Thyroid gland (tissue), 4 donors: ENCODE data around the gene CNTN2.

Source experiments
- POLR2A ChIP-seq, 2 donors: fragments of 450-650 bp; IDR thresholded peaks; one replicate each; pipeline ENCODE4 v1.6.1; 2017; ENCODE audit warnings: antibody characterized with exemption in 2 of 2, mild to moderate bottlenecking in 2 of 2, moderate library complexity in 1 of 2
- TF ChIP-seq, protein P1 (sequence below), 6 experiments: fragments of 200-600 bp in 3 of 6; fragments of 450-650 bp in 3 of 6; sonication (generic) in 3 of 6; IDR thresholded peaks; one replicate each; pipeline ENCODE4 v1.5.1; 2016 to 2019; ENCODE audit warnings: antibody characterized with exemption in 6 of 6, mild to moderate bottlenecking in 2 of 6, inconsistent platforms in 1 of 6, moderate library complexity in 1 of 6

DNA sequence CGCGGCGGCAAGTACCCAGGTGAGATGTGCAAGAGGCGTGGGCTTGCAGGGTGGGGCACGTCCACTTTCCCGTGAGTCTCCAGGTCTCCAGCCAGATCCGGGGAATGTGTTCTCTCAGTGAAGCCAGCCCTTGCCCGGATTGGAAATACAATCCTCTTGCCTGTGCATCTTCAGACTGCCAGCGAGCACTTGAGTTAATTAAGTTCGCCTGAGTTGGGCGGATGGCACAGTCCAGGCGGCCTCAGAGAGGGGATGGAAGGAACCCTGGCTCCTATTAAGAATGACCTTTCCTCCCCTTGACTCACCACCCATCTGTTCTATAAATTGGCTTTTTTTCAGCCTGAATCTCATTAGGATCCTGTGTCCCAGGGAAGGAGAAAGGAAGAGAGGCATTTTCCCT lies 33.3 kb upstream of the CNTN2 start:
- TF ChIP-seq, protein P1, sequence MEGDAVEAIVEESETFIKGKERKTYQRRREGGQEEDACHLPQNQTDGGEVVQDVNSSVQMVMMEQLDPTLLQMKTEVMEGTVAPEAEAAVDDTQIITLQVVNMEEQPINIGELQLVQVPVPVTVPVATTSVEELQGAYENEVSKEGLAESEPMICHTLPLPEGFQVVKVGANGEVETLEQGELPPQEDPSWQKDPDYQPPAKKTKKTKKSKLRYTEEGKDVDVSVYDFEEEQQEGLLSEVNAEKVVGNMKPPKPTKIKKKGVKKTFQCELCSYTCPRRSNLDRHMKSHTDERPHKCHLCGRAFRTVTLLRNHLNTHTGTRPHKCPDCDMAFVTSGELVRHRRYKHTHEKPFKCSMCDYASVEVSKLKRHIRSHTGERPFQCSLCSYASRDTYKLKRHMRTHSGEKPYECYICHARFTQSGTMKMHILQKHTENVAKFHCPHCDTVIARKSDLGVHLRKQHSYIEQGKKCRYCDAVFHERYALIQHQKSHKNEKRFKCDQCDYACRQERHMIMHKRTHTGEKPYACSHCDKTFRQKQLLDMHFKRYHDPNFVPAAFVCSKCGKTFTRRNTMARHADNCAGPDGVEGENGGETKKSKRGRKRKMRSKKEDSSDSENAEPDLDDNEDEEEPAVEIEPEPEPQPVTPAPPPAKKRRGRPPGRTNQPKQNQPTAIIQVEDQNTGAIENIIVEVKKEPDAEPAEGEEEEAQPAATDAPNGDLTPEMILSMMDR (IDR thresholded peaks at IDR 0.05), result no peak
- no peak for TF ChIP-seq POLR2A (IDR thresholded peaks at IDR 0.05)
